Stimulated activated naive CD8-positive, alpha-beta T cell treated with anti-CD3 and anti-CD28 coated beads, Interleukin-15, amount 100 ng/mL, for 72 hours (primary cell): ENCODE results near the gene NUP133.

ENCODE experiments used
- ATAC-seq: fragments of 150-1000 bp; cut with Tn5 transposase; 2 replicates; pipeline ENCODE4 v1.10.0; 2021; ENCODE audit warnings: mild to moderate bottlenecking, moderate library complexity
- DNase-seq, 2 donors: peaks; one replicate each; pipeline ENCODE4 v3.0.0; 2021 to 2022
- H3K27ac Mint-ChIP-seq, 2 donors: one replicate each; pipeline ENCODE4 v1.8.0; 2022; ENCODE audit warnings: mild to moderate bottlenecking in 2 of 2, mixed read lengths in 2 of 2, moderate library complexity in 2 of 2
- H3K27me3 Mint-ChIP-seq: one replicate; pipeline ENCODE4 v1.8.0; 2022; ENCODE audit warnings: mixed read lengths
- H3K4me1 Mint-ChIP-seq: one replicate; pipeline ENCODE4 v1.8.0; 2022; ENCODE audit warnings: mild to moderate bottlenecking, mixed read lengths
- H3K4me3 Mint-ChIP-seq, 2 donors: one replicate each; pipeline ENCODE4 v1.8.0; 2022; ENCODE audit warnings: mild to moderate bottlenecking in 2 of 2, mixed read lengths in 2 of 2, moderate library complexity in 1 of 2
- H3K9me3 Mint-ChIP-seq, 2 donors: one replicate each; pipeline ENCODE4 v1.8.0; 2022; ENCODE audit warnings: mixed read lengths in 2 of 2

Gene NUP133

GRCh38 chr1:229440851-229441537 is 67.1 kb downstream of the NUP133 start:
- Mint-ChIP-seq H3K4me3 (peak overlapping the region; percentile 62 to 67), H3K27ac (peak overlapping the region; percentile 84 to 94), H3K27me3 (peaks cover 19% of the 10 kb centered on the region), H3K9me3 (no peaks in the 10 kb centered on the region), H3K4me1 (peaks cover 45% of the 10 kb centered on the region)
- DNase-seq (peak; percentile 30 to 50), ATAC-seq (peak; percentile 97)

GRCh38 chr1:229438021-229438420 is 70.1 kb downstream of the NUP133 start:
- Mint-ChIP-seq H3K9me3 (no peaks in the 10 kb centered on the region), H3K27ac (no peak overlapping the region), H3K4me1 (peaks cover 53% of the 10 kb centered on the region), H3K4me3 (no peak overlapping the region), H3K27me3 (peaks cover 48% of the 10 kb centered on the region)
- no peak for DNase-seq
- no peak for ATAC-seq

- no peak for DNase-seq
- ATAC-seq = no peak
- Mint-ChIP-seq H3K4me3 (no peak overlapping the region), H3K9me3 (no peaks in the 10 kb centered on the region), H3K27ac (no peak overlapping the region), H3K4me1 (peaks cover 57% of the 10 kb centered on the region), H3K27me3 (peaks cover 54% of the 10 kb centered on the region)
Observed at GRCh38 chr1:229437443-229437842, 70.7 kb downstream of the NUP133 start.

- Mint-ChIP-seq H3K9me3 (no peaks in the 10 kb centered on the region), H3K4me1 (peaks cover 59% of the 10 kb centered on the region), H3K27me3 (peaks cover 67% of the 10 kb centered on the region), H3K4me3 (no peak overlapping the region), H3K27ac (no peak overlapping the region)
- ATAC-seq (no peak), DNase-seq (no peak)
Observed at GRCh38 chr1:229436201-229436600, 71.9 kb downstream of the NUP133 start.

GRCh38 chr1:229434641-229435051 is 73.5 kb downstream of the NUP133 start:
- H3K4me1 Mint-ChIP-seq = peaks cover 50% of the 10 kb centered on the region
- H3K4me3 Mint-ChIP-seq = no peak overlapping the region
- no peak for DNase-seq
- peak; percentile 26 for ATAC-seq
- peaks cover 82% of the 10 kb centered on the region for H3K27me3 Mint-ChIP-seq
- H3K9me3 Mint-ChIP-seq = no peaks in the 10 kb centered on the region
- H3K27ac Mint-ChIP-seq = peak overlapping the region in 1 of 2 donors; percentile 30

GRCh38 chr1:229434005-229434640 is 74.0 kb downstream of the NUP133 start, which contains the start of gene ACTA1:
TSS of gene ACTA1 (minus strand) at chr1:229434094. CDS start at chr1:229433115, 979 bp downstream.
- peak within 1 kb of the TSS in 1 of 2 donors; percentile 30 for H3K27ac Mint-ChIP-seq
- no peak for DNase-seq
- peaks cover 48% of the 10 kb centered on the region for H3K4me1 Mint-ChIP-seq
- H3K27me3 Mint-ChIP-seq = peaks cover 87% of the 10 kb centered on the region
- ATAC-seq = no peak
- H3K9me3 Mint-ChIP-seq = no peaks in the 10 kb centered on the region
- peak within 1 kb of the TSS; percentile 2 to 35 for H3K4me3 Mint-ChIP-seq

GRCh38 chr1:229433364-229434004 is 74.7 kb downstream of the NUP133 start:
- ATAC-seq = no peak
- DNase-seq = no peak
- Mint-ChIP-seq H3K9me3 (no peaks in the 10 kb centered on the region), H3K27ac (no peak overlapping the region), H3K27me3 (peaks cover 92% of the 10 kb centered on the region), H3K4me1 (peaks cover 42% of the 10 kb centered on the region), H3K4me3 (peak overlapping the region; percentile 2 to 35)

- no peaks in the 10 kb centered on the region for H3K9me3 Mint-ChIP-seq
- no peak for DNase-seq
- H3K27ac Mint-ChIP-seq = no peak overlapping the region
- ATAC-seq = no peak
- H3K4me3 Mint-ChIP-seq = peak overlapping the region; percentile 2 to 35
- H3K27me3 Mint-ChIP-seq = peaks cover 98% of the 10 kb centered on the region
- H3K4me1 Mint-ChIP-seq = peaks cover 36% of the 10 kb centered on the region
Observed at GRCh38 chr1:229432905-229433304, 75.2 kb downstream of the NUP133 start.

- DNase-seq = no peak
- Mint-ChIP-seq H3K27me3 (peaks cover 95% of the 10 kb centered on the region), H3K9me3 (no peaks in the 10 kb centered on the region), H3K4me1 (peaks cover 31% of the 10 kb centered on the region), H3K27ac (no peak overlapping the region), H3K4me3 (peak overlapping the region; percentile 76 to 82)
- ATAC-seq = no peak
Observed at GRCh38 chr1:229432116-229432461, 76.1 kb downstream of the NUP133 start.

- Mint-ChIP-seq H3K4me1 (peaks cover 31% of the 10 kb centered on the region), H3K9me3 (no peaks in the 10 kb centered on the region), H3K27ac (peak overlapping the region in 1 of 2 donors; percentile 38), H3K4me3 (peak overlapping the region; percentile 76 to 82), H3K27me3 (peaks cover 95% of the 10 kb centered on the region)
- no peak for DNase-seq
- ATAC-seq = no peak
Observed at GRCh38 chr1:229431284-229432115, 76.6 kb downstream of the NUP133 start.

GRCh38 chr1:229430761-229431283 is 77.3 kb downstream of the NUP133 start:
- Mint-ChIP-seq H3K27me3 (peaks cover 95% of the 10 kb centered on the region), H3K9me3 (no peaks in the 10 kb centered on the region), H3K4me1 (peaks cover 31% of the 10 kb centered on the region), H3K4me3 (peak overlapping the region; percentile 76 to 82), H3K27ac (peak overlapping the region in 1 of 2 donors; percentile 10)
- DNase-seq (peak in 1 of 2 donors; percentile 50), ATAC-seq (peak; percentile 69)

GRCh38 chr1:229428256-229428655 is 79.9 kb downstream of the NUP133 start:
- DNase-seq (no peak), ATAC-seq (no peak)

GRCh38 chr1:229427572-229427971 is 80.6 kb downstream of the NUP133 start:
- H3K4me1 Mint-ChIP-seq = peaks cover 19% of the 10 kb centered on the region
- no peak overlapping the region for H3K27ac Mint-ChIP-seq
- ATAC-seq = no peak
- peaks cover 81% of the 10 kb centered on the region for H3K27me3 Mint-ChIP-seq
- no peak for DNase-seq
- H3K9me3 Mint-ChIP-seq = no peaks in the 10 kb centered on the region
- H3K4me3 Mint-ChIP-seq = no peak overlapping the region

More at GRCh38 chr1:229428256-229428655, 79.9 kb downstream of the NUP133 start:
- Mint-ChIP-seq H3K4me3 (no peak overlapping the region), H3K4me1 (peaks cover 26% of the 10 kb centered on the region), H3K27ac (no peak overlapping the region), H3K9me3 (no peaks in the 10 kb centered on the region), H3K27me3 (peaks cover 88% of the 10 kb centered on the region)

- H3K4me1 Mint-ChIP-seq = peaks cover under 1% of the 10 kb centered on the region
- DNase-seq = no peak
- H3K4me3 Mint-ChIP-seq = no peak overlapping the region
- ATAC-seq = no peak
- H3K27ac Mint-ChIP-seq = no peak overlapping the region
- H3K9me3 Mint-ChIP-seq = no peaks in the 10 kb centered on the region
- peaks cover 65% of the 10 kb centered on the region for H3K27me3 Mint-ChIP-seq
Observed at GRCh38 chr1:229425564-229426159, 82.5 kb downstream of the NUP133 start.

- no peak overlapping the region for H3K27ac Mint-ChIP-seq
- no peak for ATAC-seq
- H3K27me3 Mint-ChIP-seq = peaks cover 28% of the 10 kb centered on the region
- no peaks in the 10 kb centered on the region for H3K9me3 Mint-ChIP-seq
- no peak overlapping the region for H3K4me3 Mint-ChIP-seq
- no peak for DNase-seq
- no peaks in the 10 kb centered on the region for H3K4me1 Mint-ChIP-seq
Observed at GRCh38 chr1:229420765-229421164, 87.4 kb downstream of the NUP133 start.
